SJCRH30 (cell line): ENCODE data around the gene C20orf96. TPM values are rescaled to one million over a fixed set of nuclear protein-coding genes. Genes with fewer than 3 reads are reported as not detected.
"Not testable (repeated sequence)": the region's sequence is repeated elsewhere in the genome, so short reads cannot be mapped to it uniquely, and the experiment has no call there.

ENCODE experiments used
- DNase-seq, 2 experiments: peaks; one replicate each; pipeline ENCODE4 v3.0.0-alpha.2; 2015 to 2020
- H3K27ac ChIP-seq: fragments of 250-450 bp; sonication (Bioruptor Pico); 2 replicates; pipeline ENCODE4 v1.5.1; 2020; ENCODE audit warnings: mild to moderate bottlenecking, moderate library complexity
- H3K27me3 ChIP-seq: fragments of 250-450 bp; sonication (Bioruptor Pico); 2 replicates; pipeline ENCODE4 v1.5.1; 2020; ENCODE audit warnings: mild to moderate bottlenecking, moderate library complexity
- H3K36me3 ChIP-seq: fragments of 250-450 bp; sonication (Bioruptor Pico); 2 replicates; pipeline ENCODE4 v1.5.1; 2020; ENCODE audit warnings: mild to moderate bottlenecking, moderate library complexity
- H3K4me1 ChIP-seq: fragments of 250-450 bp; sonication (Bioruptor Pico); 2 replicates; pipeline ENCODE4 v1.5.1; 2020; ENCODE audit warnings: mild to moderate bottlenecking, moderate library complexity
- H3K4me3 ChIP-seq: fragments of 250-450 bp; sonication (Bioruptor Pico); 2 replicates; pipeline ENCODE4 v1.5.1; 2020; ENCODE audit warnings: mild to moderate bottlenecking, moderate library complexity
- H3K9me3 ChIP-seq: fragments of 250-450 bp; sonication (Bioruptor Pico); replicated peaks from 2 replicates; pipeline ENCODE4 v1.5.1; 2020; ENCODE audit warnings: mild to moderate bottlenecking, moderate library complexity
- total RNA-seq: library from RNA; depleted of rRNA; stranded (reverse); fragments of >200 nt; shearing (Covaris generic); gene quantifications from 2 replicates; pipeline ENCODE4 v1.2.3, GENCODE V29; 2014; rRNA removed

Gene C20orf96
- 1.5 and 2.3 TPM in 2 replicates for total RNA-seq

- peak within 1 kb of the TSS; percentile 23; the same call in 1 of the 2 replicates for H3K27ac ChIP-seq
- H3K4me3 ChIP-seq = peak within 1 kb of the TSS; percentile 61
- H3K27me3 ChIP-seq = no peaks in the 10 kb centered on the region
- peak; percentile 89 to 93 for DNase-seq
- no peaks in the 10 kb centered on the region for H3K9me3 ChIP-seq
- H3K4me1 ChIP-seq = peaks cover 7% of the 10 kb centered on the region; the same call in 1 of the 2 replicates
- no peaks in the 10 kb centered on the region for H3K36me3 ChIP-seq
These were observed at the start of gene C20orf96 for GRCh38 chr20:290084-290831. Gene C20orf96 (minus strand): TSS chr20:290750. CDS start chr20:290610, 140 bp downstream.

- not testable (repeated sequence) for H3K27me3 ChIP-seq, H3K4me3 ChIP-seq, H3K36me3 ChIP-seq, DNase-seq, H3K9me3 ChIP-seq, H3K4me1 ChIP-seq, H3K27ac ChIP-seq
These were observed 45.5 kb upstream of the C20orf96 start for GRCh38 chr20:336040-336439.

- Histone ChIP-seq H3K9me3 (no peaks in the 10 kb centered on the region), H3K27ac (no peak overlapping the region)
These were observed 44.0 kb upstream of the C20orf96 start for GRCh38 chr20:334578-334977.

GRCh38 chr20:330233-331149 lies 39.9 kb upstream of the C20orf96 start:
- Histone ChIP-seq H3K4me1 (peaks cover 14% of the 10 kb centered on the region), H3K27me3 (no peaks in the 10 kb centered on the region), H3K27ac (peak overlapping the region; percentile 1; the same call in 1 of the 2 replicates), H3K9me3 (no peaks in the 10 kb centered on the region), H3K4me3 (no peak overlapping the region), H3K36me3 (no peaks in the 10 kb centered on the region)
- peak; percentile 70 to 85 for DNase-seq

More at GRCh38 chr20:334578-334977, 44.0 kb upstream of the C20orf96 start:
- DNase-seq = no peak
- H3K27me3 ChIP-seq = no peaks in the 10 kb centered on the region
- peaks cover 8% of the 10 kb centered on the region for H3K4me1 ChIP-seq
- H3K36me3 ChIP-seq = no peaks in the 10 kb centered on the region
- H3K4me3 ChIP-seq = no peak overlapping the region

- Histone ChIP-seq H3K4me3 (no peak overlapping the region), H3K27me3 (no peaks in the 10 kb centered on the region), H3K4me1 (peaks cover 14% of the 10 kb centered on the region), H3K36me3 (no peaks in the 10 kb centered on the region), H3K9me3 (no peaks in the 10 kb centered on the region), H3K27ac (peak overlapping the region; percentile 1; the same call in 1 of the 2 replicates)
- DNase-seq = peak; percentile 49 to 66
These were observed 39.3 kb upstream of the C20orf96 start for GRCh38 chr20:329851-330232.

GRCh38 chr20:328975-329695 lies 38.6 kb upstream of the C20orf96 start:
- Histone ChIP-seq H3K27ac (no peak overlapping the region), H3K4me1 (peaks cover 14% of the 10 kb centered on the region), H3K9me3 (no peaks in the 10 kb centered on the region), H3K27me3 (no peaks in the 10 kb centered on the region), H3K36me3 (no peaks in the 10 kb centered on the region), H3K4me3 (no peak overlapping the region)
- no peak for DNase-seq

- no peaks in the 10 kb centered on the region for H3K9me3 ChIP-seq
These were observed 37.8 kb upstream of the C20orf96 start for GRCh38 chr20:328027-328974.

GRCh38 chr20:327186-328026 lies 36.9 kb upstream of the C20orf96 start:
- H3K36me3 ChIP-seq = no peaks in the 10 kb centered on the region
- peak; percentile 95 for DNase-seq
- no peaks in the 10 kb centered on the region for H3K9me3 ChIP-seq
- H3K27ac ChIP-seq = peak overlapping the region; percentile 5; the same call in 1 of the 2 replicates
- H3K27me3 ChIP-seq = no peaks in the 10 kb centered on the region
- H3K4me3 ChIP-seq = peak overlapping the region; percentile 77
- H3K4me1 ChIP-seq = peaks cover 14% of the 10 kb centered on the region

More at GRCh38 chr20:328027-328974, 37.8 kb upstream of the C20orf96 start:
- Histone ChIP-seq H3K4me3 (peak overlapping the region; percentile 77), H3K4me1 (peaks cover 14% of the 10 kb centered on the region), H3K27ac (no peak overlapping the region), H3K36me3 (no peaks in the 10 kb centered on the region), H3K27me3 (no peaks in the 10 kb centered on the region)
- DNase-seq = no peak

GRCh38 chr20:326645-327185 lies 36.2 kb upstream of the C20orf96 start:
- H3K27ac ChIP-seq = peak overlapping the region; percentile 75
- no peaks in the 10 kb centered on the region for H3K27me3 ChIP-seq
- no peaks in the 10 kb centered on the region for H3K9me3 ChIP-seq
- no peak for DNase-seq
- H3K36me3 ChIP-seq = no peaks in the 10 kb centered on the region
- H3K4me1 ChIP-seq = peaks cover 14% of the 10 kb centered on the region
- H3K4me3 ChIP-seq = peak overlapping the region; percentile 77

GRCh38 chr20:325889-326644 lies 35.5 kb upstream of the C20orf96 start:
- Histone ChIP-seq H3K4me1 (peaks cover 14% of the 10 kb centered on the region), H3K27me3 (no peaks in the 10 kb centered on the region), H3K27ac (peak overlapping the region; percentile 75), H3K4me3 (peak overlapping the region; percentile 77), H3K9me3 (no peaks in the 10 kb centered on the region), H3K36me3 (no peaks in the 10 kb centered on the region)
- DNase-seq = peak; percentile 75 to 76

- DNase-seq = peak; percentile 93 to 95
- peaks cover 13% of the 10 kb centered on the region for H3K4me1 ChIP-seq
- H3K9me3 ChIP-seq = no peaks in the 10 kb centered on the region
- H3K27ac ChIP-seq = peak within 1 kb of the TSS; percentile 79
- no peaks in the 10 kb centered on the region for H3K27me3 ChIP-seq
- H3K36me3 ChIP-seq = no peaks in the 10 kb centered on the region
- peak within 1 kb of the TSS; percentile 77 for H3K4me3 ChIP-seq
These were observed 34.7 kb upstream of the C20orf96 start, which contains the start of gene SOX12 for GRCh38 chr20:325045-325888. Gene SOX12 (plus strand): TSS chr20:325552. CDS start chr20:325925, 373 bp downstream.
